Spleen (tissue), 11 donors: ENCODE results near the gene IFFO2. TPM values are rescaled to one million over a fixed set of nuclear protein-coding genes. Genes with fewer than 3 reads are reported as not detected.

ENCODE experiments used
- DNase-seq: peaks from one replicate; pipeline ENCODE4 v3.0.0-alpha.2; 2020
- H3K27ac ChIP-seq, 8 donors: fragments of 200-600 bp; sonication (generic) in 7 of 8; 1 replicate in 4 of 8; 2 replicates in 4 of 8; pipeline versions ENCODE4 v1.5.0 to v1.8.0; 2016 to 2021; ENCODE audit warnings: inconsistent platforms in 4 of 8, mild to moderate bottlenecking in 4 of 8, moderate library complexity in 1 of 8
- H3K27me3 ChIP-seq, 7 donors: fragments of 200-600 bp; sonication (generic) in 6 of 7; replicated peaks in 1 of 7; 1 replicate in 4 of 7; 2 replicates in 3 of 7; pipeline versions ENCODE4 v1.5.0 to v1.8.0; 2016 to 2021; ENCODE audit warnings: inconsistent platforms in 3 of 7, mild to moderate bottlenecking in 1 of 7
- H3K36me3 ChIP-seq, 6 donors: fragments of 200-600 bp; sonication (generic) in 5 of 6; 1 replicate in 4 of 6; 2 replicates in 2 of 6; pipeline versions ENCODE4 v1.5.0 to v1.8.0; 2016 to 2021; ENCODE audit warnings: inconsistent platforms in 2 of 6
- H3K4me1 ChIP-seq, 6 donors: fragments of 200-600 bp; sonication (generic) in 5 of 6; 1 replicate in 3 of 6; 2 replicates in 3 of 6; pipeline versions ENCODE4 v1.5.0 to v1.8.0; 2016 to 2021; ENCODE audit warnings: inconsistent platforms in 3 of 6
- H3K4me3 ChIP-seq, 8 donors: fragments of 200-600 bp; sonication (generic) in 7 of 8; 1 replicate in 4 of 8; 2 replicates in 4 of 8; pipeline versions ENCODE4 v1.5.0 to v1.8.0; 2016 to 2021; ENCODE audit warnings: inconsistent platforms in 4 of 8, mild to moderate bottlenecking in 4 of 8, moderate library complexity in 2 of 8
- H3K9me3 ChIP-seq, 8 donors: fragments of 200-600 bp; sonication (generic) in 7 of 8; 1 replicate in 4 of 8; 2 replicates in 4 of 8; pipeline versions ENCODE4 v1.5.0 to v1.8.0; 2016 to 2021; ENCODE audit warnings: inconsistent platforms in 4 of 8
- POLR2A ChIP-seq, 3 donors: fragments of 450-650 bp; IDR thresholded peaks; one replicate each; pipeline ENCODE4 v1.5.1; 2017; ENCODE audit warnings: antibody characterized with exemption in 3 of 3, mild to moderate bottlenecking in 1 of 3
- POLR2AphosphoS5 ChIP-seq, 3 donors: sonication (generic); formaldehyde crosslinking; IDR thresholded peaks; one replicate each; pipeline ENCODE4 v1.5.1; 2017; ENCODE audit warnings: antibody characterized with exemption in 3 of 3
- WGBS, 5 donors: extraction: QIAGEN DNeasy Blood & Tissue Kit in 3 of 5; methylation state at CpG; one replicate each; pipeline versions ENCODE4 v1.1.5 to v1.1.7; 2013 to 2018; 5-methylcytosine and 5-hydroxymethylcytosine counted together
- intact Hi-C: fragments of 100-400 bp; cut with DNase I; formaldehyde crosslinking; loops from one replicate; pipeline ENCODE4 v1.15.0; 2023; ENCODE audit warnings: low total_unique reads
- polyA plus RNA-seq, 3 donors: library from polyadenylated mRNA; stranded (reverse); fragments of 200-250 nt; gene quantifications; one replicate each; pipeline ENCODE4 v1.2.1, GENCODE V29; 2013
- total RNA-seq, 7 donors: library from RNA; depleted of rRNA in 3 of 7; stranded (reverse); fragments of >200 nt in 3 of 7; fragmentation: NEBNext Ultra II Directional in 4 of 7; extraction: Animal tissue kit (Norgen Biotek cat#: 25700) in 4 of 7; gene quantifications; one replicate each; pipeline versions ENCODE4 v1.1.0 to v1.2.1, GENCODE V29; 2016 to 2021
- TF ChIP-seq, protein P1 (sequence below), 11 experiments: fragments of 200-600 bp in 7 of 11; fragments of 450-650 bp in 4 of 11; sonication (generic) in 4 of 11; IDR thresholded peaks in 8 of 11; conservative IDR thresholded peaks in 3 of 11; 1 replicate in 7 of 11; 2 replicates in 4 of 11; pipeline versions ENCODE4 v1.4.0 to v1.8.0; 2016 to 2021; ENCODE audit warnings: antibody characterized with exemption in 11 of 11, inconsistent platforms in 4 of 11, mild to moderate bottlenecking in 1 of 11
- donor health status: healthy with polysubstance abuse.
- donor health status: DM: no; HTN: no; CAD: no; lungs with moderate emphysema.
- donor health status: DM: no; HTN: no; CAD: no.
- donor health status: Bipolar disorder and iron deficiency.
- donor health status: healthy.
- donor health status: DM: no; HTN: no; CAD: no.
- donor health status: DM: yes; HTN: yes; CAD: no.

The IFFO2 gene
- total and polyA plus RNA-seq, 10 donors, result 2.7 to 19.7 (median 14.8) TPM

DNA sequence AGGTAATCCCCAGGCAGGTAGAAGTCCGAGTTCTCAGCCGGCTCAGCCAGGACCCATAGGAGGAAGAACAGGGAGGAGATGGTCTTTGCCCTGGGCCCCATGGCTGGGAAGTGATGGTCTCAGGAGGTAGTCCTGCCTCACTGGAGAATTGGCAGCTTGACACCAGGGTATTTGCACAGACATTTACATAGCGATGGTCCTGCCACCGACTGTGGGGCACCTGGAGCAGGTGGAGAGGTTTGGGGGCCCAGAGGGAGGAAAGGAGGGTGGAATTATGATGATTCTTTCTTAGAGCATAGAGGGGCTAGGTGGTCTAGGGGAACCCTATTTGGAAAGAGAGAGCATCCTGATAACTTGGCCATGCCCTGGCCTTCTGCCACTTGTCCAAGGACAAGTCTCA is 96.9 kb downstream of the IFFO2 start, which contains the start of gene TAS1R2:
Gene TAS1R2 (minus strand): TSS at position 101 of the 400 bp plus-strand sequence. CDS start 0 bp downstream, at position 101.
- DNase-seq, result no peak
- Histone ChIP-seq H3K36me3 (no peaks in the 10 kb centered on the region), H3K4me1 (no peaks in the 10 kb centered on the region), H3K27me3 (peaks cover 0 to 14% (median 0%) of the 10 kb centered on the region in 7 donors), H3K27ac (no peak within 1 kb of the TSS), H3K4me3 (no peak within 1 kb of the TSS), H3K9me3 (no peaks in the 10 kb centered on the region)
- TF ChIP-seq POLR2AphosphoS5 (IDR thresholded peaks at IDR 0.05) (no peak), POLR2A (IDR thresholded peaks at IDR 0.05) (no peak)
- TF ChIP-seq, protein P1, sequence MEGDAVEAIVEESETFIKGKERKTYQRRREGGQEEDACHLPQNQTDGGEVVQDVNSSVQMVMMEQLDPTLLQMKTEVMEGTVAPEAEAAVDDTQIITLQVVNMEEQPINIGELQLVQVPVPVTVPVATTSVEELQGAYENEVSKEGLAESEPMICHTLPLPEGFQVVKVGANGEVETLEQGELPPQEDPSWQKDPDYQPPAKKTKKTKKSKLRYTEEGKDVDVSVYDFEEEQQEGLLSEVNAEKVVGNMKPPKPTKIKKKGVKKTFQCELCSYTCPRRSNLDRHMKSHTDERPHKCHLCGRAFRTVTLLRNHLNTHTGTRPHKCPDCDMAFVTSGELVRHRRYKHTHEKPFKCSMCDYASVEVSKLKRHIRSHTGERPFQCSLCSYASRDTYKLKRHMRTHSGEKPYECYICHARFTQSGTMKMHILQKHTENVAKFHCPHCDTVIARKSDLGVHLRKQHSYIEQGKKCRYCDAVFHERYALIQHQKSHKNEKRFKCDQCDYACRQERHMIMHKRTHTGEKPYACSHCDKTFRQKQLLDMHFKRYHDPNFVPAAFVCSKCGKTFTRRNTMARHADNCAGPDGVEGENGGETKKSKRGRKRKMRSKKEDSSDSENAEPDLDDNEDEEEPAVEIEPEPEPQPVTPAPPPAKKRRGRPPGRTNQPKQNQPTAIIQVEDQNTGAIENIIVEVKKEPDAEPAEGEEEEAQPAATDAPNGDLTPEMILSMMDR (IDR thresholded peaks at IDR 0.05 in 8 of 11, conservative IDR thresholded peaks at IDR 0.05 in 3 of 11), result no peak
- 58 to 80% (median 68%) methylated on average over 4 of the region's 4 CpGs for WGBS, 5 donors
- intact Hi-C loops, result no loop called here

DNA sequence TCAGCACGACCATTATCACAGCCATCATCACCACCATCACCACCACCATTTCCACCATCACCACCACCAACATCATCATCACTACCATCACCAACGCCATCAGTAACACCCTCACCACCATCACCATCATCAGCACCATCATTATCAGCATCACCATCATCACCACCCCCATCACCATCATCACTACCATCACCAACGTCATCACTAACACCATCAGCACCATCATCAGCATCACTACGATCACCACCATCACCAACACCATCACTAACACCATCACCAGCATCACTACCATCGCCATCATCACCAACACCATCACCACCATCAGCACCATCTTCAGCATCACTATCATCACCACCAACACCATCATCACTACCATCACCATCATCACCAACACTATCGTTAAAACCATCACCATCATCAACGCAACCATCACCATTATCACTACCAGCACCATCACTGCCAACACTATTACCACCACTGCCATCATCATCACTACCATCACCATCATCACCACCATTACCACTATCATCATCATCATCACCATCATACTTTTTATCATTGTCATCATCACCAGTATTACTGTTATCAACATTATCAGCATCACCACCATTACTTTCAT is 98.3 kb downstream of the IFFO2 start:
- WGBS, 5 donors, result 85 to 90% (median 86%) methylated on average over 7 of the region's 7 CpGs
- TF ChIP-seq POLR2A (IDR thresholded peaks at IDR 0.05) (no peak), POLR2AphosphoS5 (IDR thresholded peaks at IDR 0.05) (no peak)
- TF ChIP-seq, protein P1 (IDR thresholded peaks at IDR 0.05 in 8 of 11, conservative IDR thresholded peaks at IDR 0.05 in 3 of 11), result no peak
- H3K36me3 ChIP-seq, result no peaks in the 10 kb centered on the region
- no peak overlapping the region for H3K27ac ChIP-seq
- no peaks in the 10 kb centered on the region for H3K4me1 ChIP-seq
- DNase-seq, result no peak
- intact Hi-C loops, result no loop called here
- no peaks in the 10 kb centered on the region for H3K9me3 ChIP-seq
- no peak overlapping the region for H3K4me3 ChIP-seq
- H3K27me3 ChIP-seq, result peaks cover 0 to 20% (median 0%) of the 10 kb centered on the region in 7 donors

DNA sequence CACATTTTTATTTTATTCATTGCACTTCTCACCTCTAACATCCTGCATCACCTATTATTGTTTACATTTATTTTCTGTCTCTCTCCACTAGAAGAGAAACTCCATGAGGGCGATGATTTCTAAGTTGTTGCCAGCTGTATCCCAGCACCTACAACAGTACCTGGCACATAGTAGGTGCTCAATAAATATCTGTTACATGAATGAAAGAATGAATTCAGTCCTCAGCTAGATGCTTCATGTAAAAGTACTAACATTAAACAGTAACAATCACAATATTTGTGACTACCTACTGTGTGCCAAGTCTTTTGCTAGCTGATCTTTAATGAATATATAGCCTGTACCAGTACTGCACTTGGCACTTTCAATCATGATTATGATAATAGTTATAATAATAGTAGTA is 100.0 kb downstream of the IFFO2 start:
- H3K27me3 ChIP-seq, result peaks cover 0 to 24% (median 3%) of the 10 kb centered on the region in 7 donors
- no peaks in the 10 kb centered on the region for H3K36me3 ChIP-seq
- no peak overlapping the region for H3K4me3 ChIP-seq
- DNase-seq, result no peak
- intact Hi-C loops, result no loop called here
- H3K9me3 ChIP-seq, result no peaks in the 10 kb centered on the region
- WGBS, 5 donors, result 94 to 100% (median 98%) methylated on average over 1 of the region's 1 CpG
- no peak for TF ChIP-seq POLR2AphosphoS5 (IDR thresholded peaks at IDR 0.05)
- TF ChIP-seq, protein P1 (IDR thresholded peaks at IDR 0.05 in 8 of 11, conservative IDR thresholded peaks at IDR 0.05 in 3 of 11), result no peak
- TF ChIP-seq POLR2A (IDR thresholded peaks at IDR 0.05), result no peak
- no peak overlapping the region for H3K27ac ChIP-seq
- H3K4me1 ChIP-seq, result no peaks in the 10 kb centered on the region

- H3K4me3 ChIP-seq, result no peak overlapping the region
- no peak overlapping the region for H3K27ac ChIP-seq
- DNase-seq, result no peak
- H3K9me3 ChIP-seq, result no peaks in the 10 kb centered on the region
- no peaks in the 10 kb centered on the region for H3K4me1 ChIP-seq
- WGBS, 5 donors, result 77 to 87% (median 78%) methylated on average over 6 of the region's 6 CpGs
- TF ChIP-seq POLR2AphosphoS5 (IDR thresholded peaks at IDR 0.05), result no peak
- no peak for TF ChIP-seq POLR2A (IDR thresholded peaks at IDR 0.05)
- TF ChIP-seq, protein P1 (IDR thresholded peaks at IDR 0.05 in 8 of 11, conservative IDR thresholded peaks at IDR 0.05 in 3 of 11), result no peak
- no peaks in the 10 kb centered on the region for H3K36me3 ChIP-seq
- H3K27me3 ChIP-seq, result peaks cover 0 to 24% (median 3%) of the 10 kb centered on the region in 7 donors
- intact Hi-C loops, result no loop called here
Measured at GRCh38 chr1:18855573-18855972, 100.9 kb downstream of the IFFO2 start.
